ENCODE data around the gene PCYOX1L.

The PCYOX1L gene

DNA sequence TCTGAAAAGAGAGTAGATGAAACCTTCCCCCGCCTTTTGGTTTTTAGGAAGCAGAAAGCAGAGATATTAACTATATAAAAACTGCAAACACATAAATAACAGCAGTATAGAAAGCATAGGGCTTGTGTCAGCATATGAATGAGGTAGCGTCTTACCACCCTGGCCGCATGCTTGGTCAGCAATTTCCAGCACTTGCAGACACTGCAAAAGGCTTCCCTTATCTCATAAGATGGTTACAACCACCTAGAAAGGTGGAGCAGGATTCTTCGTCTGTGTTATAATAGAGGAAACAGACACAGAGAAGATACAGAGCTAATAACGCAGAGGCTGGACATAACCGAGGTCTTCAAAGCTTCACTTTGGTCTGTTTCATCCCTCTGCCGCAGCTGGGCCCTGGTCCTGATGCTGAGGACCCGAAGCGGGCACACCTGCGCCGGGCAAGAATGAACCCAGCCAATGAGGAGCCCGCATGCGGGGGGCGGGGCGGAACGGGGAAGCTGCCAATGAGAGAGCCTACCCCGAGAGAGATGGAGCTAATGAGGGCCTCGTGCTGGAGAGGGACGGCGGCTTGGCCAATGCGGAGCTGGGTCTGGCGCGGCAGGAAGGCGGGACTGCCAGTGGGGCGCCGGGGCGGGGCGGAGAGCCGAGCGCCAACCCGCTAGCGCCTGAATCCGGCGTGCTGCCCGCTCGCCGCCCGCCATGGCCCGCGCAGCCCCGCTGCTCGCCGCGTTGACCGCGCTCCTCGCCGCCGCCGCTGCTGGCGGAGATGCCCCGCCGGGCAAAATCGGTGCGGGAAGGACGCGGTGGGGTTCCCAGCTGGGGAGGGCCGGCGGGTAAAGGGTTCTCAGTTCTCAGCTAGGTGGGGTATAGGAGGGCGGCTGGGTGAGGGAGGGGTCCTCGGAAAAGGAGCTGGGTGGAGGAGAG is at the start of gene PCYOX1L:
TSS of gene PCYOX1L (plus strand) at position 677 of the 924 bp plus-strand sequence. CDS start at position 700, 23 bp downstream.
- peak; percentile 97 for DNase-seq

DNA sequence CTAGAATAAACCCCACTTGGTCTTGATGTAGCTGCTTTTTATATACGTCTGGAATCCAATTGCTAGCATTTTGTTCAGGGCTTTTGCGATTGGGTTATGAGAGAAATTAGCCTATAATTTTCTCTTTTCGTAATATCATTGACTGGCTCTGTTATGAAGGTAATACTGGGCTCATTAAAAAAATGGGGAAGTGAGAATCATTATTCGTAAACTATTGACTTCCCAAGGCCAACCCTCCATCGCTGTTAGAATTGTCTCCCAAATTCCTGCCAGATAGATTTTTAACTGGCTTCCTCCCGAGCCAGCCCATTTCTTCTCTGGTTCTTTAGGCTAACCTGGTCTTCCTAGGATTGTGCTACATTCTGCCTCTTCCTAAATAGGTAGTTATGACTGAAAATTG is 48.5 kb upstream of the PCYOX1L start:
- no peak for DNase-seq

DNA sequence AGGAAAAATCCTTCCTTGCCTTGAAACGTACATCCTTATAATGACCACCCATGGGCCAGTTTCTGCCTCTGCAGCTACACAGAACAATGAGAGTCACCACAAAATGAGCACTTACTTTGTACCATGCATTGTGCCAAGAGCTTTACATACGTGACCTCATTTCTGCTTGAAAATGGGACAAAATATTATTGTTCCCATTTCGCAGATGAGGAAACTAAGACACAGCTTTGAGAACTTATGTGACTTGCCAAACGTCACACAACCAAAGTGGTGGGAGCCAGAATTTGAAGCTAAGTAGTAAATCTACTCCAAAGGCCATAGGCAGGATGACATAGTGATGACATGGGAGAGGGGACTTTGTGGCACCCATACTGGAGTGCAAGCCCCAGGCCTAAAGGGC is 47.4 kb upstream of the PCYOX1L start:
- no peak for DNase-seq

DNA sequence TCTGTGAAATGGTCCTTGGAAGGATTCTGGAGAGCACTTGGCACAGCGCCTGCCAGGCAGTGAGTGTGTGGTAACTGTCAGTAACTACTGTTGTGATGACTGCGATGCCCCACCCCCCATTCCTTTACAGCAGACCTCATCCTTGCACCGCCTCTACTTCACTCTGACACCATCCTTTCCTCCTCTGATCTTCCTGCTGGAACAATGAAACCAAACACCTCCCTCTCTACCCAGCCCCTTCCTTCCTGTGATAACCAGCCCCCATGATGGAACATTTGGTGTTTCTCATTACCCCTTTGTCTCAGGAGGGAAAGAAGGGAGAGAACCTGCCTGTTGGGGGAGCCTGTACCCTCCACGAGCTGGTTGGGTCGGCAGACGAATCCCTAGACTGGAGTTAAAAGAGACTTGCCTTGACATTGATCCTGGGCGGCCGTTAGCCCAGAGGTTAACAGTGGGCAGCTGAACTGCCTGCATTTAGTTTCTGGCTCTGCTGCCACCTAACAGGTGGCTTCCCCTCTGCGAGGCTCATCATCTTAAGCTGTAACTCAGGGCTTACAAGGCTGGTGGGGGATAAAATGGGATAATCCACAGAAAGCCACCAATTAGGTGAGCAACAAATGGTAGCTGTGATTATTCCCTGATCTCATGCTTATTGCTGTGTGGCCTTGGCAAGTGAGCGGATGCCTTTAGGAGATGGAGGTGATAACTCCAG is 46.7 kb upstream of the PCYOX1L start:
- DNase-seq = no peak

GRCh38 chr5:149313151-149313841 is 44.5 kb upstream of the PCYOX1L start:
- DNase-seq = no peak

- no peak for DNase-seq
Measured at GRCh38 chr5:149314571-149315111, 43.2 kb upstream of the PCYOX1L start.

DNA sequence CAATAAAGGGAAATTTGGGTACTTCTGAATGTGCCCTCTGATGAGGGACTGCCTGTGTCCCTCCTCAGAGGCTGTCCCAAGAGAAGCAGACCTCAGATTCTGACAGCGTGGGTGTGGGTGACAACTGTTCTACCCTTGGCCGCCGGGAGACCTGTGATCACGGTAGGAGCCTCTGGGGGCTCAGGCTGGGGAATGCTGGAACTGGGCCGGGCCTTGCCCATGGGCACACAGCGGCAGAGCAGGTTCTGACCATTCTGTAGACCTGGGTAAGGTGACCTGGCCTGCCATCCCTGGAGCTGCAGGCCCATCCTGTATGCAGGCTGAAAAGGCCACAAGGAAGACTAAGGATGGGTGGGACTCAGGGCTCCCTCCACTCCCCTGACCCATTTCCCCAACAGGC is 42.1 kb upstream of the PCYOX1L start:
- DNase-seq = no peak

- DNase-seq = peak; percentile 52
Measured at GRCh38 chr5:149317281-149318048, 40.4 kb upstream of the PCYOX1L start.

- DNase-seq = no peak
Measured at GRCh38 chr5:149319174-149319573, 38.7 kb upstream of the PCYOX1L start.

- no peak for DNase-seq
Measured at GRCh38 chr5:149320791-149321330, 37.0 kb upstream of the PCYOX1L start.

DNA sequence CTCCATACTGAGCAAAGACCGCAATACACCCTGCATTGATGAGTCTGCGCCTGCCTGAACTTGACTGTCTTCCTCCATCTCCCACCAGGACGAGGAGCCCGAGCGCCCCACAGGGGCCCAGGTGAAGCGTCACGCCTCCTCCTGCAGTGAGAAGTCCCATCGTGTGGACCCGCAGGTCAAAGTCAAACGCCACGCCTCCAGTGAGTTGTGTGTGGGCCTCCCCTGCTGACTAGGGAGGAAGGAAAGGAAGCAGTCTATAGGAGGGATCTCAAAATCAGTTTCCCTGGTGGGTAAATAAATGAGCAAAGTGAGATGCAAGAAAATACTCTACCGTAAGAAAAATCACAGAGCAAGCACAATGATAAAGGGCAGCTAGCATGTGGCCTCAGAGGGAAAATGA is 35.3 kb upstream of the PCYOX1L start:
- DNase-seq = no peak

DNA sequence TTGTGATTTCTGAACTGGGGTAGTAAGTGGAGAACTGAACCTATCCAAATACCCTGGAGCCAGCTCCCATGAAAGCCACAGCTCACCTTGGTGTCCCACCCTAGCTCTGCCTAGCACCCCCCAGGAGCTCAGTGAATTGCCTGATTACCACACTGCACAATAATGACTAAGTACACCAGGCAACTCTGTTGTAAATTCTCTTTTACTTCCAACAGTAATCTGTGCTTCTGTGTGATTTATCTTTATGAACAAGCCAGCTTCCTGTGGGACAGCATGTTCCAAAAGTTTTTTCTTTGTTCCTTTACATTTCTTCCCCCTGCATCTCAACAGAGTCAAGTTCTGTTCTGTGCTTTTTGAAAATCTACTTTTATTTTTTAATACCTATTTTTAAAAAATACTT is 34.6 kb upstream of the PCYOX1L start:
- DNase-seq = no peak

DNA sequence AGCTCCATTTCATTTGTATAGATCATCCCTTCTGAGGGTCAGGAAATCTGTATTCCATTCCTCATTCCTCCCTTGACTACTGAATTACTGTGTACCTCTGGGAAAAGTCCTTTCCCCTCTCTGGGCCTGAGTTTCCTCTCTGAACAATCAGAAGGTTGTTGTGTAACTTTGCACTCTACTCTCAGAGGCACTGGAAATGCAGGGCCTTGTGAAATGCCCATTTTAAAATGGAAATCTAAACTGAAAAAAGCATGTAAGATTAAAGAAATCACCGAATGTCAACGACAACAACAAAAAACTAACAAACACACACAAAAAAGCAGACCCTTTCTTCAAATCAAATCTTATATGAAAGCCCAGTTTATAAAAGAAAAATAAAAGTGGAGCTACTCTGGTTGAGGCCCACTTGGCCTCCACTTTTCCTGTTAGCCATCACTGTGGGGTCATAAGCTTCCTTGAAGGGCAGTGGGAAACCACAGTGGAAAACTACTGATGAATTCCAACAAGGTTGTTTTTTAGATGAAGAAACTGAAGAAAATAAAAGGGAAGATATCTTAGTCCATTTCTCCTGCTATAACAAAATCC is 34.1 kb upstream of the PCYOX1L start:
- DNase-seq = no peak

DNA sequence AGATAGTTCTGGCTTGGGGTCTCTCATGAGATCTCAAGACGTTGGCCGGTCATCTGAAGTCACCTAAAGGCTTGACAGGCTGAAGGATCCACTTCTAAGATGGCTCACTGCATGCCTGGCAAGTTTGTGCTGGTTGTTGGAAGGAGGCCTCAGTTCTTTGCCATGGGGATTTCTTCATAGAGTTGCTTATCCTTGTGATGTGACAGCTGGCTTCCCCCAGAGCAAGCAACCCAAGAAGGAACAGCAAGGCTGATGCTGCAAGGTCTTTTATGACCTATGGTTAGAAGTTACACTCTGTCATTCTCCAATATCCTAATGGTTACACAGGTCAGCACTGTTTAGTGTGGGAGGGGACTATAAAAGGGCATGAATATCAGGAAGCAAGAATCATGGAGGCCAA is 33.2 kb upstream of the PCYOX1L start:
- DNase-seq = no peak

GRCh38 chr5:149325166-149325735 is 32.6 kb upstream of the PCYOX1L start:
- DNase-seq = no peak

DNA sequence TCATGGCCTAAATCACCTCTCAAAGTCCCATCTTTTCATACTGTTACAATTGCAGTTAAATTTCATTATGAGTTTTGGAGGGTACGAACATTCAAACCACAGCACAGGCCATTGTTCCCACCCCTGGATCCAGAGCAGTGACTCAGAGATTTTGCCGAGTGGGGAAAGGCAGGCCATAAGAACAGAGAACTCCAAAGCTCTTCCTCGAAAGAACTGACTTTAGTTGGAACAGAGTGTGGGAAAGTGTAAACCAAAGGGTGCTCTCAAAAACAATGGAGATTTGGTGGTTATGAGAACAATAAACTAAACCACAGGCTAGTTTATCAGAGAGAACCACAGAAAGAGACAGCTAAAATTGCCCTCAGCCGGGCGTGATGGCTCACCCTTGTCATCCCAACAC is 32.0 kb upstream of the PCYOX1L start:
- no peak for DNase-seq

DNA sequence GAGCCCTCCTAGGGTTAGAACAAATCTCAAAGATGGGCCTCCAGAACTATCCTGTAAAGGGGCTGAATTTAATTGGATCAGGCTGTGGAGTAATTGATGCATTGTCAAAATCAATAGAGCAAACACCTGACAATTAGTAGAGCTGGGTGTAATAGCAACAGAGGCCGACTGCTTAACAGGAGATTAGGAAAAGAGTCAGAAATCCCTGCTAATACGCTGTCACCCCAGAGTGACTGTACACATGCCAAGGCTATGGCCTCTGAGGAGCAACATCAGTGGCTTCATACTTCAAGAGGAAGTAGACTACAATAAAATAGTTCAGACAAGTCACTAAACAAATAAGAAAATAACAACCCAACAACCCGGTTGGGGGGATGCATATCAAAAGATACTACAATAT is 31.2 kb upstream of the PCYOX1L start:
- no peak for DNase-seq

DNA sequence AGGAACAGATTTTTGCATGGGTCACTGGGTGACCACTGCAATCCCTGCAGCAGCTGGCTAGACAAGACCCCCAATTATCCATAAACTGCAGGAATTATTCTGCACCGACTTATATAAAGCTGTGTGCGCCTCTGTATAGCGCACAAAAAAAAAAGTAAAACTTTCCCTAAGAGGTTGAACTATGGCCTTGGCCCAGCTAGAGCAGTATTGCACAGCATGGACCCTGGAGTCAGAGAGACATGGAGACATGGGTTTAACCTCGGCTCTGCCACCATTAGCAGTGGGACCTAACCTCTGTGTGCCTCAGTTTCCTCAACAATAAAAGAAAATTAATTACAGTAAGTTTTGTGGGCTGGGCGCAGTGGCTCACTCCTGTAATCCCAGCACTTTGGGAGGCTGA is 29.7 kb upstream of the PCYOX1L start:
- no peak for DNase-seq

- DNase-seq = no peak
Measured at GRCh38 chr5:149333711-149334443, 24.0 kb upstream of the PCYOX1L start.

DNA sequence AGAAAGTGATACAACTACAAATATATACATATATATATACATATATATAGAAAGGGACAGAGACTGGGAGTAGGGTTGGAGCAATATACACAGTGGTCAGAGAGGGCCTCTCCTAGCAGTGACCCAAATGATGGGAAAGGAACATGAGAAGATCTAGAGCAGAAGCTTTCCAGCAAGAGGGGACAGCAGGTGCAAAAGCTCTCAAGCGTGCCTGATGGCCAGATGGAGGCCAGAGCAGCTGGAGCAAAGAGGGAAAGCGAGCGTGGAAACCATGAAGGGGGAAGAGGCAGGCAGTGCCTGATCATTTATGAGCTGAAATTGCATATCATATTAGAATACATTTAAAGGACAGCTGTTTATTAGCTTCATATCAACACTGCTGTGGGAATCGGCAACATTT is 20.1 kb upstream of the PCYOX1L start:
- no peak for DNase-seq

- no peak for DNase-seq
Measured at GRCh38 chr5:149338364-149338763, 19.5 kb upstream of the PCYOX1L start.
